ENCODE measurements around the gene ARHGAP42. TPM values are rescaled to one million over a fixed set of nuclear protein-coding genes. Genes with fewer than 3 reads are reported as not detected.

Gene ARHGAP42
- total RNA-seq, 1 experiment from 2014 or later = not detected

- Histone ChIP-seq H3K9me2 (replicated peaks; ENCODE audit: insufficient read depth, low read length) (no peaks in the 10 kb centered on the region), H3K79me2 (ENCODE audit: low read length) (no peaks in the 10 kb centered on the region), H3K27me3 (ENCODE audit: low read length) (no peaks in the 10 kb centered on the region), H3K4me1 (ENCODE audit: low read length) (no peaks in the 10 kb centered on the region), H3K9me3 (ENCODE audit: low read length) (peaks cover 37% of the 10 kb centered on the region), H4K20me1 (ENCODE audit: insufficient read depth, low read depth, low read length) (no peaks in the 10 kb centered on the region), H2AFZ (ENCODE audit: low read length) (no peak overlapping the region), H3K27ac (ENCODE audit: low read length) (no peak overlapping the region), H3K9ac (ENCODE audit: low read length) (no peak overlapping the region), H3K36me3 (ENCODE audit: insufficient read depth, low read length) (no peaks in the 10 kb centered on the region), H3K4me3 (ENCODE audit: low read length) (no peak overlapping the region), H3K4me2 (ENCODE audit: low read depth, low read length, poor library complexity, severe bottlenecking) (no peak overlapping the region)
- DNase-seq = no peak
Measured at GRCh38 chr11:100734743-100735527, 47.8 kb downstream of the ARHGAP42 start.

- H4K20me1 ChIP-seq (ENCODE audit: insufficient read depth, low read depth, low read length) = no peaks in the 10 kb centered on the region
- no peaks in the 10 kb centered on the region for H3K9me2 ChIP-seq (replicated peaks; ENCODE audit: insufficient read depth, low read length)
- H2AFZ ChIP-seq (ENCODE audit: low read length) = no peak overlapping the region
- no peak overlapping the region for H3K4me2 ChIP-seq (ENCODE audit: low read depth, low read length, poor library complexity, severe bottlenecking)
- no peak overlapping the region for H3K4me3 ChIP-seq (ENCODE audit: low read length)
- no peaks in the 10 kb centered on the region for H3K27me3 ChIP-seq (ENCODE audit: low read length)
- no peaks in the 10 kb centered on the region for H3K79me2 ChIP-seq (ENCODE audit: low read length)
- H3K27ac ChIP-seq (ENCODE audit: low read length) = no peak overlapping the region
- DNase-seq = no peak
- peaks cover 42% of the 10 kb centered on the region for H3K9me3 ChIP-seq (ENCODE audit: low read length)
- no peaks in the 10 kb centered on the region for H3K36me3 ChIP-seq (ENCODE audit: insufficient read depth, low read length)
- no peak overlapping the region for H3K9ac ChIP-seq (ENCODE audit: low read length)
- H3K4me1 ChIP-seq (ENCODE audit: low read length) = no peaks in the 10 kb centered on the region
Measured at GRCh38 chr11:100735949-100736675, 49.0 kb downstream of the ARHGAP42 start.

GRCh38 chr11:100738701-100739270, 51.7 kb downstream of the ARHGAP42 start:
- Histone ChIP-seq H3K4me2 (ENCODE audit: low read depth, low read length, poor library complexity, severe bottlenecking) (no peak overlapping the region), H3K9me3 (ENCODE audit: low read length) (peaks cover 40% of the 10 kb centered on the region), H2AFZ (ENCODE audit: low read length) (no peak overlapping the region), H3K4me3 (ENCODE audit: low read length) (no peak overlapping the region), H3K27me3 (ENCODE audit: low read length) (no peaks in the 10 kb centered on the region), H3K27ac (ENCODE audit: low read length) (no peak overlapping the region), H3K79me2 (ENCODE audit: low read length) (no peaks in the 10 kb centered on the region), H3K4me1 (ENCODE audit: low read length) (no peaks in the 10 kb centered on the region), H3K36me3 (ENCODE audit: insufficient read depth, low read length) (no peaks in the 10 kb centered on the region), H3K9ac (ENCODE audit: low read length) (no peak overlapping the region), H4K20me1 (ENCODE audit: insufficient read depth, low read depth, low read length) (no peaks in the 10 kb centered on the region), H3K9me2 (replicated peaks; ENCODE audit: insufficient read depth, low read length) (no peaks in the 10 kb centered on the region)
- no peak for DNase-seq

GRCh38 chr11:100739666-100740065, 52.6 kb downstream of the ARHGAP42 start:
- H3K36me3 ChIP-seq (ENCODE audit: insufficient read depth, low read length) = no peaks in the 10 kb centered on the region
- no peaks in the 10 kb centered on the region for H3K27me3 ChIP-seq (ENCODE audit: low read length)
- H3K9me3 ChIP-seq (ENCODE audit: low read length) = peaks cover 38% of the 10 kb centered on the region
- no peak overlapping the region for H3K9ac ChIP-seq (ENCODE audit: low read length)
- H3K4me2 ChIP-seq (ENCODE audit: low read depth, low read length, poor library complexity, severe bottlenecking) = no peak overlapping the region
- H2AFZ ChIP-seq (ENCODE audit: low read length) = no peak overlapping the region
- no peak overlapping the region for H3K4me3 ChIP-seq (ENCODE audit: low read length)
- H4K20me1 ChIP-seq (ENCODE audit: insufficient read depth, low read depth, low read length) = no peaks in the 10 kb centered on the region
- no peak overlapping the region for H3K27ac ChIP-seq (ENCODE audit: low read length)
- no peaks in the 10 kb centered on the region for H3K9me2 ChIP-seq (replicated peaks; ENCODE audit: insufficient read depth, low read length)
- no peaks in the 10 kb centered on the region for H3K79me2 ChIP-seq (ENCODE audit: low read length)
- H3K4me1 ChIP-seq (ENCODE audit: low read length) = no peaks in the 10 kb centered on the region
- DNase-seq = no peak

- Histone ChIP-seq H3K27ac (ENCODE audit: low read length) (no peak overlapping the region), H3K4me1 (ENCODE audit: low read length) (no peaks in the 10 kb centered on the region), H3K9ac (ENCODE audit: low read length) (no peak overlapping the region), H3K36me3 (ENCODE audit: insufficient read depth, low read length) (no peaks in the 10 kb centered on the region), H3K4me3 (ENCODE audit: low read length) (no peak overlapping the region), H3K9me2 (replicated peaks; ENCODE audit: insufficient read depth, low read length) (no peaks in the 10 kb centered on the region), H3K4me2 (ENCODE audit: low read depth, low read length, poor library complexity, severe bottlenecking) (no peak overlapping the region), H3K79me2 (ENCODE audit: low read length) (no peaks in the 10 kb centered on the region), H2AFZ (ENCODE audit: low read length) (no peak overlapping the region), H3K27me3 (ENCODE audit: low read length) (no peaks in the 10 kb centered on the region), H4K20me1 (ENCODE audit: insufficient read depth, low read depth, low read length) (no peaks in the 10 kb centered on the region), H3K9me3 (ENCODE audit: low read length) (peaks cover 35% of the 10 kb centered on the region)
- DNase-seq = no peak
Measured at GRCh38 chr11:100740440-100740839, 53.4 kb downstream of the ARHGAP42 start.

- H3K27ac ChIP-seq (ENCODE audit: low read length) = no peak overlapping the region
- no peak overlapping the region for H3K9ac ChIP-seq (ENCODE audit: low read length)
Measured at GRCh38 chr11:100741866-100742625, 55.0 kb downstream of the ARHGAP42 start.

GRCh38 chr11:100746448-100746847, 59.4 kb downstream of the ARHGAP42 start:
- Histone ChIP-seq H3K9me2 (replicated peaks; ENCODE audit: insufficient read depth, low read length) (no peaks in the 10 kb centered on the region), H3K36me3 (ENCODE audit: insufficient read depth, low read length) (no peaks in the 10 kb centered on the region), H3K27ac (ENCODE audit: low read length) (no peak overlapping the region), H3K27me3 (ENCODE audit: low read length) (no peaks in the 10 kb centered on the region), H3K4me1 (ENCODE audit: low read length) (no peaks in the 10 kb centered on the region), H4K20me1 (ENCODE audit: insufficient read depth, low read depth, low read length) (no peaks in the 10 kb centered on the region), H3K9ac (ENCODE audit: low read length) (no peak overlapping the region), H3K4me2 (ENCODE audit: low read depth, low read length, poor library complexity, severe bottlenecking) (no peak overlapping the region), H2AFZ (ENCODE audit: low read length) (no peak overlapping the region), H3K4me3 (ENCODE audit: low read length) (no peak overlapping the region), H3K9me3 (ENCODE audit: low read length) (peaks cover 19% of the 10 kb centered on the region), H3K79me2 (ENCODE audit: low read length) (no peaks in the 10 kb centered on the region)
- DNase-seq = no peak

More at GRCh38 chr11:100741866-100742625, 55.0 kb downstream of the ARHGAP42 start:
- Histone ChIP-seq H3K9me2 (replicated peaks; ENCODE audit: insufficient read depth, low read length) (no peaks in the 10 kb centered on the region), H3K4me1 (ENCODE audit: low read length) (no peaks in the 10 kb centered on the region), H3K79me2 (ENCODE audit: low read length) (no peaks in the 10 kb centered on the region), H4K20me1 (ENCODE audit: insufficient read depth, low read depth, low read length) (no peaks in the 10 kb centered on the region), H2AFZ (ENCODE audit: low read length) (no peak overlapping the region), H3K27me3 (ENCODE audit: low read length) (no peaks in the 10 kb centered on the region), H3K4me3 (ENCODE audit: low read length) (no peak overlapping the region), H3K4me2 (ENCODE audit: low read depth, low read length, poor library complexity, severe bottlenecking) (no peak overlapping the region), H3K9me3 (ENCODE audit: low read length) (peaks cover 25% of the 10 kb centered on the region), H3K36me3 (ENCODE audit: insufficient read depth, low read length) (no peaks in the 10 kb centered on the region)
- DNase-seq = no peak

- H3K9me3 ChIP-seq (ENCODE audit: low read length) = peaks cover 31% of the 10 kb centered on the region
- no peak overlapping the region for H3K4me3 ChIP-seq (ENCODE audit: low read length)
- no peaks in the 10 kb centered on the region for H3K27me3 ChIP-seq (ENCODE audit: low read length)
- no peaks in the 10 kb centered on the region for H3K79me2 ChIP-seq (ENCODE audit: low read length)
- no peak overlapping the region for H3K27ac ChIP-seq (ENCODE audit: low read length)
- H3K9ac ChIP-seq (ENCODE audit: low read length) = no peak overlapping the region
- no peaks in the 10 kb centered on the region for H3K4me1 ChIP-seq (ENCODE audit: low read length)
- no peaks in the 10 kb centered on the region for H3K9me2 ChIP-seq (replicated peaks; ENCODE audit: insufficient read depth, low read length)
- H4K20me1 ChIP-seq (ENCODE audit: insufficient read depth, low read depth, low read length) = no peaks in the 10 kb centered on the region
- H3K36me3 ChIP-seq (ENCODE audit: insufficient read depth, low read length) = no peaks in the 10 kb centered on the region
- no peak overlapping the region for H3K4me2 ChIP-seq (ENCODE audit: low read depth, low read length, poor library complexity, severe bottlenecking)
- DNase-seq = no peak
- H2AFZ ChIP-seq (ENCODE audit: low read length) = no peak overlapping the region
Measured at GRCh38 chr11:100748153-100748552, 61.1 kb downstream of the ARHGAP42 start.
